GM12872 (cell line): ENCODE results near the gene PIGA.

ENCODE experiments used
- TF ChIP-seq, protein P1 (sequence below): IDR thresholded peaks from 3 replicates; pipeline ENCODE4 v1.5.1; 2011; ENCODE audit warnings: low read depth, mild to moderate bottlenecking, low read length, moderate library complexity; ENCODE audit not compliant: insufficient read depth

PIGA gene

DNA sequence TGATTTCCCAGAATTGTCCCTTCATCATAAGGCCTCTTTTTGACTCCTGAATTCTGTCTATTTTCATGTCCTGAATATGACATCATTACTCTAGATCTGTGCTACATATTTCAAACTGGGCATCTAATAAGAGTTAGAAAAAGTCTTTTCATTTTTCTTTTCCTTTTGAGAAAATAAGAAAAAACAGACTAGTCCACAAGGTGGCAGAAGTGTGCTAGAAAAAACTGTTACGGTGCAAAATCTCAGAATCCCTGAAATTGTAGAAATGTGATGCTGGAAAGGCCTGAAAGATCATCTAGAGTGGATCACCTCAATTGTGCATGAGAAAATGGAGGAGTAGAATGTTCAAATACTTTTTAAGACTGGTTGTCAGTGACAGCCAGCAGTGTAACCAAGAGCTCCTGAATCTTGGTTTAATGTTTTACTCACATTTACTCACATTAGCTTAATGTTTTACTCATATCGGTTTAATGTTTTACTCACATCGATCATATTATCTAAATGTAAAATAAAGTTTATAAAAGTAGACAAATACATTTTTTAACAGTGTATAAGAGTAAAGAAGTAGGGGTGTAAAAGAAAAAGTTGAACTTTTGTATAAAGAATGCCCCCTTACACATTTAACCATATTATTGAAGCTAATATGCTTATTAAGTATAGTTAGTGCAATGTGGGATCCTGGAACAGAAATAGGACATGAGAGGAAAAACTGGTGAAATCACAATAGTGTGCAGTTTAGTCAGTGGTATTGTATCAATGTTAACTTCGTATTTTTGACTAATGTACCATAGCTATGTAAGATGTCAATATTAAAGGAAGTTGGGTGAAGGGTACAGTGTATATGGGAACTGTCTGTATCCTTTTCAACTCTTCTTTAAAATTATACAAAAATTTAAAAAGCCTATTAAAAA, 35.1 kb downstream of the PIGA start:
- TF ChIP-seq, protein P1, sequence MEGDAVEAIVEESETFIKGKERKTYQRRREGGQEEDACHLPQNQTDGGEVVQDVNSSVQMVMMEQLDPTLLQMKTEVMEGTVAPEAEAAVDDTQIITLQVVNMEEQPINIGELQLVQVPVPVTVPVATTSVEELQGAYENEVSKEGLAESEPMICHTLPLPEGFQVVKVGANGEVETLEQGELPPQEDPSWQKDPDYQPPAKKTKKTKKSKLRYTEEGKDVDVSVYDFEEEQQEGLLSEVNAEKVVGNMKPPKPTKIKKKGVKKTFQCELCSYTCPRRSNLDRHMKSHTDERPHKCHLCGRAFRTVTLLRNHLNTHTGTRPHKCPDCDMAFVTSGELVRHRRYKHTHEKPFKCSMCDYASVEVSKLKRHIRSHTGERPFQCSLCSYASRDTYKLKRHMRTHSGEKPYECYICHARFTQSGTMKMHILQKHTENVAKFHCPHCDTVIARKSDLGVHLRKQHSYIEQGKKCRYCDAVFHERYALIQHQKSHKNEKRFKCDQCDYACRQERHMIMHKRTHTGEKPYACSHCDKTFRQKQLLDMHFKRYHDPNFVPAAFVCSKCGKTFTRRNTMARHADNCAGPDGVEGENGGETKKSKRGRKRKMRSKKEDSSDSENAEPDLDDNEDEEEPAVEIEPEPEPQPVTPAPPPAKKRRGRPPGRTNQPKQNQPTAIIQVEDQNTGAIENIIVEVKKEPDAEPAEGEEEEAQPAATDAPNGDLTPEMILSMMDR, result peak; percentile 31; the same call in 1 of the 3 replicates

DNA sequence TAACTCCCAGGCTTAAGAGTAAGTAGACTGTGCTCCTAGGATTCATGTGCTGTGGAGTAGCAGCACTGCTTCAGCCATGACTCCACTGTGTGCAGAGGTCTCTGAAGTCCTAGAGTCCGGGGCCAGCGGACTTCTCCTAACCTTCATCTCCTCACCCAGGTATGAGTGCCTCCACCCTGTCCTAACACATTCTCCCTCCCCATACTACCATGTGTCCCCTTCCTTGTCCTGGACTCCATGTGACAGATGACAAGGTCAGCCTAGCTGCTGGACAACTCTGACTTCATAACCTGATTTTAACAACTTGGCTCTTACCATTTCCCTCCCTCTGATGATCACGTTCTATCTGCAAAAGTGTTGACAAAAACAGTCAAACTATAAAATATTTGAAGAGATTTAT, 36.5 kb downstream of the PIGA start:
- TF ChIP-seq, protein P1, result no peak

DNA sequence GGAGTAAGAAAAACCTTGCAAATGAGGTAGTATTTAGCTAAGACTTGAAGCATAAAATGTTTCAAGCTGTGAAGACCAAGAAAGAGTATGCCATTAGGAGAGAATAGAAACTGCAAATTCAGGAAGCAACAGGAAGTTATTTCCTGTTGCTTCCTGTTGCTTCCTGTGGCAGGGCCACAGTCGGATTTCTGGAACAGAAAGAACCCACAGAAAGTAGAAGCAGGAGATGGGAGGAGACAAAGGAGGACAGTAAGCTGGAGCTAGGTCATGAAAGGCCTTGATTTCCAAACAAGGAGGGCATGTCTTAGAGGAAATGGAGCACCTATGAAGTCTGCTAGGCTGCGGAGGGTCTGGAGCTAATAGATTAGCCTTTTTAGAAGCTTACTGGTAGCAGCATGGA, 37.1 kb downstream of the PIGA start:
- TF ChIP-seq, protein P1, result no peak

DNA sequence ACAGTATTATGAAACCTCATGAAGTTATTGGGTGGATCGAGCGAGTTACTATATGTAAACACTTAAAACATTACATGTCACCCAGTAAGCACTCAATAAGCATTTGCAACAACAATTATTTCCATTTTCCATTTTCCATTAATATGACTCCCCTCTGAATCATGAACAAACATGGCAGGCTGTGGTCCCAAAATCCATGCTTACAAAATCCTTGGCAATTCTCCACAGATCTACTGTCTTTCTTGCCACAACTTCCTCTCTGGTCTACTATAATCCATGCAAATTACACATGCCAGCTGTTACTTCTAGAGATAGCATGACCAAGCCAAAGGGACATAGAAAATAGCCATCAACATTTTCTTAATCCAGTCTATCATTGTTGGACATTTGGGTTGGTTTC, 41.9 kb downstream of the PIGA start:
- TF ChIP-seq, protein P1, result no peak

DNA sequence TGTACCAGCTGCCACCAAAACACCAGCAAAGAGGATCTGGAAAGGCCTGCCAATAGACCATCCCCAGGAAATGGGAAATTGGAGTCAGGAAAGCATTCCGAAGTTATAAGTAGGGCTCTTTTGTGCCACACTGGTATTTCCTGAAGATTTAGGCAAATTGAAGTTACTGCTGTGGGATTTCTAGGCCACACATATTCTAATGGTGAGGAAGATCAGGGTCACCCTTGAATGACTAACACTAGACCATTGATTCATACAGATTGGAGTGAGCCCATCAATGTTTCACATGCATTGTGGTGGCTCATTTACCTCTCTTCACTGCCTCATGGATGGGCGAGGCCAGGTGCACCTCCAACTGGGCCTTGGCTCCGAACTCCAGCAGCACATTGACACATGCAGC, 42.5 kb downstream of the PIGA start:
- TF ChIP-seq, protein P1, result no peak

DNA sequence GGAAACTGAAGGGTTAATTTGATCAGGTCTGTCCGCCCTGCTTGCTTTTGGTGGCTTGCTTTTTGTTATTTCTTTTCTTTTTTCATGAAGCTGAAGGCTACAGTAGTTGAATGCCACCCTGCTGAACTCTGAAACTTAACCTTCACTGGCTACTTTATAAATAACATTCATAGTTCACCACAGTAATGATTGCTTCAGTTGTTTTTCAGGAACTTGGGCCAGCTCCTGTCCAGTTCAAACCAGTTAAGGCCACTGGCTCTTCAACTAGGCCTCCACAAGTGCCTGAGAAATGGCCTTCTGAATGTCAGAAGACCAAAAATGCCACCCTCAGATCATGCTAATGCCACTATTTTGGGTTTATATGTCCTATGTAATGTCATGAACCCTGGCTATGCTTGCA, 57.7 kb downstream of the PIGA start:
- TF ChIP-seq, protein P1, result no peak

DNA sequence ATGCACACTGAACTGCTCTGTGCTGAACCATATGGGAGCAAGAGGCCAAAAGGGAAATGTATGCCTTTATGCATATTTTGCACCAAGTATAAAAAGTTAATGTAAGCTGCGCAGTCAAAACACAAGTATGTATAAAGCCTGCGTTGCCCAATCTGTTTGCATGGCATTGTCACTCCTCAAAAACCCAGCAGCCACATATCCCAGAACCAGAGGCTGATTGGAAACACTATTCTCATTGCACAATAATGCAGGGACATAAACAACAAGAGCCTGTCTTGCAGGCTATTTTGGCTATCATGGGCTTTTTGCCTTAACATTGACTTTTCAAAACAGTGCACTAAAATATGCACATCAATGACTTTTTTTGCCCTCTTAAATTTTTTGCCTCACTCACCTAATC, 60.4 kb downstream of the PIGA start:
- TF ChIP-seq, protein P1, result no peak
